Measurements from ENCODE around the gene AIG1.

Gene AIG1

DNA sequence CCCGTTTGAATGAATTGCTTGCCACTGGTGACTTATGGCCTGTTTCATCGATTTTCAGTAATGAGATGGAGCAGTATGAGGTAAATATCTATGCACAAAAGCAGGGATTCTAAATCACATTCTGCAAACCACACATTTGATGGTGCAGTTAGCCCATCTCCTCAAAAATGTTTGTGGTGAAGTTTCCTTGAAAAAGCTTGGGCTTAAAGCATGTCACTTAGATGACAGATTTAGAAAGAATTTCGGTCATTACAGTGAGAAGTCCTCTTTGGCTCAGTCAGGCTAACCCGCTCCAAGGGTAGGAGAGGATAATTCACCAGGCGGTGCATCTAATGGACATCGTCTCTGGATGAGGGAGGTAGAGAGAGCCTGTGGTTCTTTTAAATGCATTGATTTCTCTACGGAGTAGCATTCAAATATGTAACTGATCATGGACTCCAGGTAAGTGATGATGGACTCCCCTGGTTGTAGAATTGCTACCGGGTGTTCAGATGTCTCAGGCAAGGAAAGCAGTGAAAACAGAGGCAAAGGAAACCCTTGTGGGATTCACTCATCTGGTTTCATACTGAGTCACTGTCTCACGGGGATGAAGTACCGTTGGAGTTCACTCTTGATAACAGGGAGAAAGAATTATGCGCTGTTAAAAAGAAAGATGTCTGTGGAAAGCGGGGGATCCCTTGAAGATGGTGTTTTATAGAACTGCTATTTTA is 65.3 kb downstream of the AIG1 start:
- TF ChIP-seq, protein P1, sequence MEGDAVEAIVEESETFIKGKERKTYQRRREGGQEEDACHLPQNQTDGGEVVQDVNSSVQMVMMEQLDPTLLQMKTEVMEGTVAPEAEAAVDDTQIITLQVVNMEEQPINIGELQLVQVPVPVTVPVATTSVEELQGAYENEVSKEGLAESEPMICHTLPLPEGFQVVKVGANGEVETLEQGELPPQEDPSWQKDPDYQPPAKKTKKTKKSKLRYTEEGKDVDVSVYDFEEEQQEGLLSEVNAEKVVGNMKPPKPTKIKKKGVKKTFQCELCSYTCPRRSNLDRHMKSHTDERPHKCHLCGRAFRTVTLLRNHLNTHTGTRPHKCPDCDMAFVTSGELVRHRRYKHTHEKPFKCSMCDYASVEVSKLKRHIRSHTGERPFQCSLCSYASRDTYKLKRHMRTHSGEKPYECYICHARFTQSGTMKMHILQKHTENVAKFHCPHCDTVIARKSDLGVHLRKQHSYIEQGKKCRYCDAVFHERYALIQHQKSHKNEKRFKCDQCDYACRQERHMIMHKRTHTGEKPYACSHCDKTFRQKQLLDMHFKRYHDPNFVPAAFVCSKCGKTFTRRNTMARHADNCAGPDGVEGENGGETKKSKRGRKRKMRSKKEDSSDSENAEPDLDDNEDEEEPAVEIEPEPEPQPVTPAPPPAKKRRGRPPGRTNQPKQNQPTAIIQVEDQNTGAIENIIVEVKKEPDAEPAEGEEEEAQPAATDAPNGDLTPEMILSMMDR (IDR thresholded peaks at IDR 0.05; ENCODE audit: low read depth, low read length): no peak
- H3K4me3 ChIP-seq (ENCODE audit: low read depth, low read length): no peak overlapping the region
- no peak for DNase-seq

DNA sequence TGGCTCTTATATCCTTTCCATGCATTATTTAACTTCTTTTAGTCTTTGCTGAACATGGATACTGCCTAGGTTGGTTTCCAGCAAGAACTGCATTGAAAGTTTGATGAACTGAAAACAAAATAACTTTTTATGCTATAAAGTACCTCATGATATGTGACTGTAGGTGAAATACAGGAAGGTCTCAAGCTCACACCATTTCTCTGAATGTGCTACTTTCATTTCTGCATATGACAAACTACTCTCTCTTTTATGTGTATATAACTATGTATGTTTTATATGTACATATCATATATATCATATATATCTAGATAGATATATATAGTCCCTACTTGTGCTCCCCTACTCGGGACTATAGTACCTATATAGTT is 65.9 kb downstream of the AIG1 start:
- TF ChIP-seq, protein P1 (IDR thresholded peaks at IDR 0.05; ENCODE audit: low read depth, low read length): no peak
- Histone ChIP-seq H3K27me3 (no peaks in the 10 kb centered on the region), H3K36me3 (no peaks in the 10 kb centered on the region), H3K4me1 (no peaks in the 10 kb centered on the region), H3K9me3 (no peaks in the 10 kb centered on the region), H3K4me3 (ENCODE audit: low read depth, low read length) (no peak overlapping the region)
- no peak for DNase-seq

More for the DNA sequence above, 65.3 kb downstream of the AIG1 start:
- Histone ChIP-seq H3K36me3 (no peaks in the 10 kb centered on the region), H3K27me3 (no peaks in the 10 kb centered on the region), H3K9me3 (no peaks in the 10 kb centered on the region), H3K4me1 (no peaks in the 10 kb centered on the region)

DNA sequence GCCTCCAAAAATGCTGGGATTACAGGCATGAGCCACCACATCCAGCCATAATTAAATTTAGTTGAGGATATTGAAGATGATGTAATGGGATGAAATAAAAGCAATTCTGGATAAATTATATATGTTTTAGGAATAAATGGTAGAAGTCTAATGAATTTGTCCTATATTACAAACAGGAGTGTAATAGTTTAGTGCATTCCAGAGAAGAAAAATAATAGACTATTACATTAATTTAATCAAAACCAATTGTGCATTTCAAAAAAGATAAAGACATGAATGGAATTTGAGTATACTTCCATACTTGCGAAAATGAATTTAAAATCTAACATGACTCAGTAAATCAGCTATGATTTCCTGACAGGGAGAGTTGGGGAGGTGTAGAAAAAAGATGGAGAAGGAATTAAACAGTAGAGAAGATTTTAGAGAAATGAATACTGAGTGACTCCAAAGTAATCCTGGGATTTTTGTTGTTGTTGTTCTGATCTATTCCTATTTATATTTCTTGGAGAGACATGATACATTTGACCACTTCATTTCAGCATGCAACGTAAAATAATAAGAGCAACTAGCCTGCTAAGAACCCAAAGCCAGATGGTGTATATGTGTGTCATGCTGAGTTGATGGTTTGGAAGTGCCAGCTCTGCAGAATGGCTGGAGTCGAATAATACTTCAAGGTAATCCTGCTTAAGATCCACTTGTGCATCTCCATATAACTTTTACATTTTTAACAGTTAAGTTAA is 67.4 kb downstream of the AIG1 start:
- Histone ChIP-seq H3K4me1 (no peaks in the 10 kb centered on the region), H3K27me3 (no peaks in the 10 kb centered on the region), H3K4me3 (ENCODE audit: low read depth, low read length) (no peak overlapping the region), H3K9me3 (no peaks in the 10 kb centered on the region), H3K36me3 (no peaks in the 10 kb centered on the region)
- TF ChIP-seq, protein P1 (IDR thresholded peaks at IDR 0.05; ENCODE audit: low read depth, low read length): no peak
- DNase-seq: no peak

DNA sequence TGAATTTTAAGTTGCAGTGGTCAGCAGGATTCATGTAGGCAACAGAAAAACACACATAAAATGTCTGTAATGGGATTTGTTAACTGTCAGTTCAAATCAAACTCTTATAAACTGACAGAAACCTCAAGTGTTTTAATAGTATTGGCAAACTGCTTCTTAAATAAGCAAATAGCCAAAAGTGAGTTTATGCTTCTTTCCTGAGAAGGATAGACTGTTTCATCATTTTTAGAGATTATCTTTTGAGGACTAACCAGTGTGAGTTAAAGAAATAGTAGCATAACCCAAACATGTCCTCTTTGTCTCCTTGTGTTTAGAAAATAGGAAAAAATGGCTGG is 68.0 kb downstream of the AIG1 start:
- Histone ChIP-seq H3K4me1 (no peaks in the 10 kb centered on the region), H3K4me3 (ENCODE audit: low read depth, low read length) (no peak overlapping the region), H3K9me3 (no peaks in the 10 kb centered on the region), H3K36me3 (no peaks in the 10 kb centered on the region), H3K27me3 (no peaks in the 10 kb centered on the region)
- DNase-seq: no peak
- TF ChIP-seq, protein P1 (IDR thresholded peaks at IDR 0.05; ENCODE audit: low read depth, low read length): no peak

DNA sequence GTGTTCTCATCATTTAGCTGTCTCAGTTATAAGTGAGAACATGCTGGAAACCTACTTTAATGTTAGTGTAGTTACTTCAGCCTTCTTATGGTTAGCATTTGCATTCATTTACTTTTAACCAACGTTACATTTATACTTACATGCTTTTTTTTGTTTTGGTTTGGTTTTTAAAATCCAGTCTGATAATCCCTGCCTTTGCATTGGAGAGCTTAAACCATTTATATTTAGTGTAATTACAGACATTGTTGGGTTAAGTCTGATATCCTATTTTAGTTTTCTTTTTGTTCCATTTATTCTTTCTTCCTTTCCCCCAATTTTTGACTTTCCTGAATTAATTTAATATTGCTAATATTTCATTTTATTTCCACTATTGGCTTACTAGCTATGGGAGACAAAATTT is 70.2 kb downstream of the AIG1 start:
- no peak overlapping the region for H3K4me3 ChIP-seq (ENCODE audit: low read depth, low read length)
- H3K36me3 ChIP-seq: no peaks in the 10 kb centered on the region
- TF ChIP-seq, protein P1 (IDR thresholded peaks at IDR 0.05; ENCODE audit: low read depth, low read length): no peak
- H3K4me1 ChIP-seq: no peaks in the 10 kb centered on the region
- H3K9me3 ChIP-seq: no peaks in the 10 kb centered on the region
- DNase-seq: no peak
- H3K27me3 ChIP-seq: no peaks in the 10 kb centered on the region

DNA sequence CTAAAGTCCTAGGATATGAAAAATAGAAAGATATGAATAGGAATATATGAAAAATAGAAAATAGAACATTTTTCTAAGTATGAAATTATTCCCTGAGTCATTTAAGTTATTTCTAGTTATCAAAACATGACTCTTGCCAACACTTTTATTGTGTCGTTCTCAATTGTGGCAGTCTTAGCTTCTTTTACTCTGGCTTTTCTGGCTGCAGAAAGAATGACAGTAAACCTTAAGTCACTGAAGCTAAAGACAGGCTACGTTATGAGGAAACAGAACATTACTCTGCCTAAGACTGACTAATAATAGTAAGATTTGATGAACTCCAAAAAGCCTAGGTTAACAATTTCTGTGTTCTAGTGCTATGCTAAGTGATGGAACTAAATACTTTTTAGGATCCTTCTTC is 74.6 kb downstream of the AIG1 start:
- no peaks in the 10 kb centered on the region; the same call in 1 of the 2 replicates for H3K9me3 ChIP-seq
- TF ChIP-seq, protein P1 (IDR thresholded peaks at IDR 0.05; ENCODE audit: low read depth, low read length): no peak
- H3K4me1 ChIP-seq: no peaks in the 10 kb centered on the region
- H3K36me3 ChIP-seq: no peaks in the 10 kb centered on the region
- no peak for DNase-seq
- H3K4me3 ChIP-seq (ENCODE audit: low read depth, low read length): no peak overlapping the region
- H3K27me3 ChIP-seq: no peaks in the 10 kb centered on the region

Data from BE2C (cell line).